Upper lobe of right lung (tissue), 1 donor: ENCODE data around the gene PTH1R. TPM values are rescaled to one million over a fixed set of nuclear protein-coding genes. Genes with fewer than 3 reads are reported as not detected.

Experiments used
- ATAC-seq: fragments of 200-7000 bp; cut with Tn5 transposase; one replicate; pipeline ENCODE4 v1.9.1; 2020; ENCODE audit warnings: mild to moderate bottlenecking, moderate library complexity
- DNase-seq: peaks from one replicate; pipeline ENCODE4 v3.0.0-alpha.2; 2020
- H3K27ac ChIP-seq: fragments of 200-600 bp; one replicate; pipeline ENCODE4 v1.8.0; 2022
- H3K27me3 ChIP-seq: fragments of 200-600 bp; one replicate; pipeline ENCODE4 v1.8.0; 2022; ENCODE audit warnings: mild to moderate bottlenecking
- H3K36me3 ChIP-seq: fragments of 200-600 bp; one replicate; pipeline ENCODE4 v1.8.0; 2022
- H3K4me1 ChIP-seq: fragments of 200-600 bp; one replicate; pipeline ENCODE4 v1.8.0; 2022
- H3K4me3 ChIP-seq: fragments of 200-600 bp; one replicate; pipeline ENCODE4 v1.8.0; 2022; ENCODE audit warnings: mild to moderate bottlenecking
- H3K9me3 ChIP-seq: fragments of 200-600 bp; one replicate; pipeline ENCODE4 v1.8.0; 2022
- CTCF ChIP-seq: fragments of 200-600 bp; IDR thresholded peaks from one replicate; pipeline ENCODE4 v1.8.0; 2022; ENCODE audit warnings: antibody characterized with exemption
- intact Hi-C: fragments of 100-400 bp; cut with DNase I; formaldehyde crosslinking; loops from one replicate; pipeline ENCODE4 v1.11.0; 2022
- total RNA-seq: library from RNA; stranded (reverse); fragmentation: NEBNext Ultra II Directional; extraction: Animal tissue kit (Norgen Biotek cat#: 25700); gene quantifications from one replicate; pipeline ENCODE4 v1.2.1, GENCODE V29; 2021
- donor health status: DM: no; HTN: yes; CAD: no; lungs with severe emphysema.

PTH1R gene
- total RNA-seq, 1 donor from 2014 or later = 14.9 TPM

DNA sequence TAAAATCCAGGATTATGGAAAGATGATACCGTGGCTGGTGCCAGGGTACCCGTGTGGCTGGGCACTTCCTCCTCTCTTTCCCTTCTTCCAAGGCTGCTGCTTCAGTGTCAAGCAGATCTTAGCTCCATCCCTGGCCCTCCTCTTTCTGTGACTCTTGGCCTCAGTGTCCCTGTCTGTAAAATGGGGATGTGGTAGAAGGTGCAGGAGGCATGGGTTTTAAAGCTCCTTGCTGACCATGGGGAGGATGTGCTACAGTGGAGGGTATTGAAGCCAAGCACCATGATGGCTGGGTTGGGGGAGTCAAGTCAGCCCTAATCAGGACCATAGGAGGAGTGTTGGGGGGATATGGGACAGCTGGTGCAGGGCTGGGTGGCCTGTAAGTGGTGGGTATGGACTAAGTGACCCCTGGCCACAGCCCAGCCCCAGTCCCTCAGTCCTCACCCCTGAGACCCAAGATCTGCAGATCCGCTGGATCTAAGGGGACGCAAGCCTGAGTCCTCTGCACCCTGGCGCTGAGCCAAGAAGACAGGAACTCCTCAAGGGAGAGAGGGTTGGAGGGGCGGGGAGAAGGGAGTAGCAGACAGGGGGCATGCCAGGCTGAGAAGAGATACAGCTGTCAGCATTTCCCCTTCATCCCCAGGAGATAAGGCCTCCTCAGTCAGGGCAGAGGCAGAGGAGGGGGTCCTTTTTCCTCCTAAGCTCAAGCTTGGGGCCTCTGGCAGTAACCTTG lies 12.0 kb downstream of the PTH1R start:
- Histone ChIP-seq H3K4me3 (no peak overlapping the region), H3K27ac (no peak overlapping the region), H3K9me3 (no peaks in the 10 kb centered on the region), H3K27me3 (peaks cover under 1% of the 10 kb centered on the region), H3K36me3 (no peaks in the 10 kb centered on the region), H3K4me1 (peaks cover 22% of the 10 kb centered on the region)
- no peak for ATAC-seq
- no peak for TF ChIP-seq CTCF
- intact Hi-C loops = no loop called here
- no peak for DNase-seq

DNA sequence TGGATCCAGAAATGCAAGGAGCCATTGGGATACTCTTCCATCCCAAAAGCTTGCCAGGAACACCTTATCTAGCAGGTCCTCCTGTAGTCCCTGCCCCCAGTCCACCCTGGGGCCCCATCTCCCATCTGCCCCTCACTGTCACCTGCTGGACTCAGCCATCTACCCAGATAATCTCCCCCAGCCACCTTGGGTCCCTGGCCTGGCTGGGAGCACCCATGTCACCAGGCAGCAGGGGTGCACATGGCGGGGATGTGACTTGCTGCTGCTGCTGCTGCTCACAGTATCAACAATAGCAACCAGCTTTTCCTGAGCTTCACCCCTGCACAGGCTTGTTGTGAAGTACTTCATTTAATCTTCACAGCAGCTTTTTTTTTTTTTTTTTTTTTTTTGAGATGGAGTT lies 12.6 kb downstream of the PTH1R start:
- no peak overlapping the region for H3K4me3 ChIP-seq
- no peak overlapping the region for H3K27ac ChIP-seq
- no peaks in the 10 kb centered on the region for H3K27me3 ChIP-seq
- no peaks in the 10 kb centered on the region for H3K36me3 ChIP-seq
- intact Hi-C loops = no loop called here
- no peaks in the 10 kb centered on the region for H3K9me3 ChIP-seq
- H3K4me1 ChIP-seq = peaks cover 22% of the 10 kb centered on the region
- DNase-seq = no peak
- no peak for ATAC-seq
- no peak for TF ChIP-seq CTCF

DNA sequence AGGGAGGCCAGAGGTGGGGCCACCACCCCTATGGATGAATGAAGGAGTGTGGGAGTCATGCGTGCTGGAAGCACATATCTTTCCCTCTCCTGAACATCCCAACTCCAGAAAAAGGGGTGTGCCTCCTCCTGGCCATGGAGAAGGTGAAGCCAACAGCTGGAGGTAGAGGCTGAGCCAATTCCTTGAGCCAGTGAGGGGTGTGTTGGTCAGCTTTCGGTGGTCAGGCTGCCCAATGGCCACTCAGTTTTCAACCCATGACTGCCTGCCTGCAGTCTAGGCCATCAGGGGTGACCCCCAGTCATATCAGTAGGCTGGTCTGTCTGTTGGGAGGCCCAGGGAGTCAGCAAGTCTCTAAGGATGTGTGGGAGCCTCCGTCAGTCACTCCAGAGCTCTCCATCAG lies 13.6 kb downstream of the PTH1R start:
- Histone ChIP-seq H3K27me3 (no peaks in the 10 kb centered on the region), H3K9me3 (no peaks in the 10 kb centered on the region), H3K36me3 (no peaks in the 10 kb centered on the region), H3K27ac (no peak overlapping the region), H3K4me1 (peaks cover 22% of the 10 kb centered on the region), H3K4me3 (no peak overlapping the region)
- intact Hi-C loops = no loop called here
- no peak for TF ChIP-seq CTCF
- no peak for ATAC-seq
- no peak for DNase-seq

- no peaks in the 10 kb centered on the region for H3K36me3 ChIP-seq
- no peaks in the 10 kb centered on the region for H3K9me3 ChIP-seq
- H3K27ac ChIP-seq = no peak overlapping the region
- intact Hi-C loops = no loop called here
- H3K4me1 ChIP-seq = peaks cover 22% of the 10 kb centered on the region
- peak; percentile 7 for TF ChIP-seq CTCF
- H3K27me3 ChIP-seq = no peaks in the 10 kb centered on the region
- peak; percentile 87 for ATAC-seq
- DNase-seq = peak; percentile 90
- H3K4me3 ChIP-seq = peak overlapping the region; percentile 46
These were observed 15.0 kb downstream of the PTH1R start for GRCh38 chr3:46892285-46893145.

DNA sequence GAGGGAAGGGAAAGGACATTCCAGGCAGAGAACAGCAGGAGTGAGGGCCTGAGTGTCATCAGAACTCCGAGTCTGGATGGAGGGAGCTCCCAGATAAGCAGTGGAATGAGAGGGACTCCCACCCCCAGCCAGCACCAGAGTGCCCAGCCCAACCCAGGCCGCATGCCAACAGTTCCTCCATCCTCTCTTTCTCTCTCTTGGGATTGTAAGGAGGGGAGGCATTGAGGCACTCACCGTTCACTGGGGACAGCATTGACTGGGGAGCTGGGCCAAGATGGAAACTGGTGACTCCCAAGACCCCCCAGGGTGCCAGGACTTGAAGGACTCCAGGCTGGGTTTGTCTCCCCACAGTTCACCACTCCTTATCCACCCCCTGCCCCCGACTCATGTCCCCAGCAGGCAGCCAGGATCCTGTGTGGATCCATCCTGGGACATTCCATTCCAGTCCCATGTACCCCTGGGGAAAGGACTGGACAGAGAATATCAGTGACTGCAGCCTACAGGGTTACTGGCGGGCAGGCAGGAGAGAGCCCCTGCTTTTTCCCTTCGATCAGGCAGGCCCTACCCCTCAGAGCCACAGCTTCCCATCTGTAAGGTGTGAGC lies 15.7 kb downstream of the PTH1R start:
- Histone ChIP-seq H3K9me3 (no peaks in the 10 kb centered on the region), H3K4me3 (no peak overlapping the region), H3K36me3 (no peaks in the 10 kb centered on the region), H3K27me3 (peaks cover 1% of the 10 kb centered on the region), H3K27ac (no peak overlapping the region), H3K4me1 (peaks cover 22% of the 10 kb centered on the region)
- DNase-seq (no peak), ATAC-seq (no peak)
- intact Hi-C loops = no loop called here
- no peak for TF ChIP-seq CTCF
